ENCODE results near the gene MBOAT1. TPM values are rescaled to one million over a fixed set of nuclear protein-coding genes. Genes with fewer than 3 reads are reported as not detected.

Gene MBOAT1
- total RNA-seq, 1 experiment from 2014 or later: 39.9 TPM

DNA sequence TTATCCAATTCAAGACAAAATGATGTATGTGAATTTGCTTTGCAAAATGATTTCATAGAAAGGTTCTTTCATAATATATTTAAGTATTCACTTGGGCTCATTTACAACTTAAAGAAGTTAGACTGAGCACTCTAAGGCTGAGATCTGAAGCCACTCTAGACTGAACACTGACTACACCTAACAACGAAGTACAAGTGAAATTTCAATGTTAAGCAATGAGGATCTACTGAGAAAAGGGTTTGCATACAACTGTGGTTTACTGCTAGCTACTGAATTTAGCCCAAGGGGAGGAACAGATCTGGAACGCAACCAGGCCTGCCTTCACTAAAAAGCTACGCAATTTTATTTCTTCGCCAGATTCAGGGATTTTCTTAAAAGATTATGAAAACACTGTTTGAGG is 106.4 kb downstream of the MBOAT1 start:
- BruUV-seq (replicated peaks): no TSS peak
- no peak overlapping the region for H3K4me3 Mint-ChIP-seq (ENCODE audit: low read depth, unreplicated experiment)

DNA sequence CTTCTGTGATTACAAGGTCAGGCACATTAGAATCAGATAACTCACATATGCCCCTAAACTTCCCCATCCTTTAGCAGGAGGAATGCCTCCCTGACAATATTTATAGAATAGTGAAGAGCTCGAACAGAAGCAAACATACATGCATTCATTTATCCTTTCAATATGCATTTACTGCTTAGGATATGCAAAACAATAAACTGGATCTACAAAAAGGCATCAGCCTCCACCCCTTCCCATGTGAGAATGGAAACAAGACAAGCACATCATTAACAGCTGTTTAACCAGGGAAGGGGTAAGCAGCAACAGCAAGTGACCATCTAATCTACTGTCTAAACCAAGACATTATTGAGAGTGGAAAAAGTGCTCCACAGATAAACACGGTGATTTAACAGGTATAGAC is 107.6 kb downstream of the MBOAT1 start:
- DNase-seq: no peak
- H3K27ac Mint-ChIP-seq (ENCODE audit: unreplicated experiment): no peak overlapping the region
- H3K4me3 Mint-ChIP-seq (ENCODE audit: low read depth, unreplicated experiment): no peak overlapping the region
- peaks cover 22% of the 10 kb centered on the region for H3K36me3 Mint-ChIP-seq (ENCODE audit: insufficient read depth, unreplicated experiment)
- no peaks in the 10 kb centered on the region for H3K27me3 Mint-ChIP-seq (ENCODE audit: unreplicated experiment)
- intact Hi-C loops (cut with micrococcal nuclease; ENCODE audit: unreplicated experiment): no loop called here
- CTCF ChIA-PET: interaction anchor here (0.6 kb wide), 1 partner anchor 19 kb away, joined by 4 read pairs; no protein-coding TSS in a partner anchor
- no peaks in the 10 kb centered on the region for H3K9me3 Mint-ChIP-seq (ENCODE audit: low read depth, unreplicated experiment)
- TF ChIP-seq, protein P1, sequence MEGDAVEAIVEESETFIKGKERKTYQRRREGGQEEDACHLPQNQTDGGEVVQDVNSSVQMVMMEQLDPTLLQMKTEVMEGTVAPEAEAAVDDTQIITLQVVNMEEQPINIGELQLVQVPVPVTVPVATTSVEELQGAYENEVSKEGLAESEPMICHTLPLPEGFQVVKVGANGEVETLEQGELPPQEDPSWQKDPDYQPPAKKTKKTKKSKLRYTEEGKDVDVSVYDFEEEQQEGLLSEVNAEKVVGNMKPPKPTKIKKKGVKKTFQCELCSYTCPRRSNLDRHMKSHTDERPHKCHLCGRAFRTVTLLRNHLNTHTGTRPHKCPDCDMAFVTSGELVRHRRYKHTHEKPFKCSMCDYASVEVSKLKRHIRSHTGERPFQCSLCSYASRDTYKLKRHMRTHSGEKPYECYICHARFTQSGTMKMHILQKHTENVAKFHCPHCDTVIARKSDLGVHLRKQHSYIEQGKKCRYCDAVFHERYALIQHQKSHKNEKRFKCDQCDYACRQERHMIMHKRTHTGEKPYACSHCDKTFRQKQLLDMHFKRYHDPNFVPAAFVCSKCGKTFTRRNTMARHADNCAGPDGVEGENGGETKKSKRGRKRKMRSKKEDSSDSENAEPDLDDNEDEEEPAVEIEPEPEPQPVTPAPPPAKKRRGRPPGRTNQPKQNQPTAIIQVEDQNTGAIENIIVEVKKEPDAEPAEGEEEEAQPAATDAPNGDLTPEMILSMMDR (IDR thresholded peaks at IDR 0.05; ENCODE audit: unreplicated experiment): no peak
- BruUV-seq (replicated peaks): no TSS peak
- H3K4me1 Mint-ChIP-seq (ENCODE audit: low read depth, unreplicated experiment): no peaks in the 10 kb centered on the region

More for the DNA sequence above, 106.4 kb downstream of the MBOAT1 start:
- Mint-ChIP-seq H3K27me3 (ENCODE audit: unreplicated experiment) (no peaks in the 10 kb centered on the region), H3K4me1 (ENCODE audit: low read depth, unreplicated experiment) (no peaks in the 10 kb centered on the region), H3K9me3 (ENCODE audit: low read depth, unreplicated experiment) (no peaks in the 10 kb centered on the region), H3K27ac (ENCODE audit: unreplicated experiment) (no peak overlapping the region), H3K36me3 (ENCODE audit: insufficient read depth, unreplicated experiment) (peaks cover 22% of the 10 kb centered on the region)
- CTCF ChIA-PET: no interaction called here
- TF ChIP-seq, protein P1 (IDR thresholded peaks at IDR 0.05; ENCODE audit: unreplicated experiment): no peak
- DNase-seq: no peak
- intact Hi-C loops (cut with micrococcal nuclease; ENCODE audit: unreplicated experiment): no loop called here

DNA sequence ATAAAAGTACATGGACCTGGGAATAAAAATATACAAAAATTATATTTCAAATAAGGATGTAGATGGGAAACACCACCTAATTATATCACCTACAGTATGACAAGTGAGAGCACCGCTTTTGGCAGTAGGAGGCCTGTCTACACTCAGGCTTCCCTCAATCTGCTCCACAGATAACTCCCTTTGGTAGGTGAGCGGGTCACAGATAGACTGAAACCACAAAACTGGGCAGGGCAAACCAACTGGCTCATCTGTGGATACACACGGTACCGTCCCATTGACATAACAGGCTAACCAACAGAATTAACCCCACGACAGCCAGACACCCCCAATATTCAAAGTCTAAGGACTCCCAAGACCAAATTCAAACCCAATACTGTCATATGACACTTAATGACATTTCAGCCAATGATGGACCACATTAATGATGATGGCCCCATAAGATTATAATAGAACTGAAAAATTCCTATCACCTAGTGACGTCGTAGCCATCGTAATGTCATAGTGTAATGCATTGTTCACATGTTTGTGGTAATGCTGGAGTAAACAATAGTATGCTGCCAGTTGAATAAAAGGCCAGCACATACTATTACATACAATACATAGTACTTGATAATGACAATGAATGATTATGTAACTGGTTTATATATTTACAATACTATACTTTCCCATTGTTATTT is 109.7 kb downstream of the MBOAT1 start:
- no peaks in the 10 kb centered on the region for H3K27me3 Mint-ChIP-seq (ENCODE audit: unreplicated experiment)
- CTCF ChIA-PET: no interaction called here
- H3K9me3 Mint-ChIP-seq (ENCODE audit: low read depth, unreplicated experiment): no peaks in the 10 kb centered on the region
- H3K4me3 Mint-ChIP-seq (ENCODE audit: low read depth, unreplicated experiment): no peak overlapping the region
- no peak overlapping the region for H3K27ac Mint-ChIP-seq (ENCODE audit: unreplicated experiment)
- intact Hi-C loops (cut with micrococcal nuclease; ENCODE audit: unreplicated experiment): no loop called here
- TF ChIP-seq, protein P1 (IDR thresholded peaks at IDR 0.05; ENCODE audit: unreplicated experiment): no peak
- peaks cover 14% of the 10 kb centered on the region for H3K36me3 Mint-ChIP-seq (ENCODE audit: insufficient read depth, unreplicated experiment)
- BruUV-seq (replicated peaks): no TSS peak
- DNase-seq: no peak
- no peaks in the 10 kb centered on the region for H3K4me1 Mint-ChIP-seq (ENCODE audit: low read depth, unreplicated experiment)

DNA sequence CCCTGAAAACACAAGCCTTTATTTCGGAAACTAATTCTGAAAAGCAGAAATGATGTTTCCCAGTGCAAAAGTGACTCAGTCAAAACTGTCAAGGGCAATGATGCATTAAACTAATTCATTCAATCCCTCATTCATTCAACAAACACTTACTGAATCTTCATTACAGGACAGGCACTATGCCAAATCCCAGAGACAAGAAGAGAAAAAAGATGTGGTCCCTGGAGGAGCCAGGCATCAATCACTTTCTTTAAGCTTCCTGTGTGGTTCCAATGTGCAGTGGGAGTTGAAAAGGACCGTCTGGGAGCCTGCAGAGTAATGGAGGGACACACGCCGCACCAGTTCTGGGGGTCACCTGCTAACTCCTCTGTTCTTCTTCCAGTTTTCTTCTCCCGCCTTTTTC is 113.1 kb downstream of the MBOAT1 start:
- no TSS peak for BruUV-seq (replicated peaks)
- H3K27ac Mint-ChIP-seq (ENCODE audit: unreplicated experiment): no peak overlapping the region
- no peak overlapping the region for H3K4me3 Mint-ChIP-seq (ENCODE audit: low read depth, unreplicated experiment)
- TF ChIP-seq, protein P1 (IDR thresholded peaks at IDR 0.05; ENCODE audit: unreplicated experiment): no peak
- H3K27me3 Mint-ChIP-seq (ENCODE audit: unreplicated experiment): no peaks in the 10 kb centered on the region
- H3K36me3 Mint-ChIP-seq (ENCODE audit: insufficient read depth, unreplicated experiment): peaks cover 14% of the 10 kb centered on the region
- no peaks in the 10 kb centered on the region for H3K4me1 Mint-ChIP-seq (ENCODE audit: low read depth, unreplicated experiment)
- intact Hi-C loops (cut with micrococcal nuclease; ENCODE audit: unreplicated experiment): no loop called here
- DNase-seq: no peak
- CTCF ChIA-PET: interaction anchor here (1.4 kb wide), 1 partner anchor 28 kb away, joined by 4 read pairs; no protein-coding TSS in a partner anchor
- H3K9me3 Mint-ChIP-seq (ENCODE audit: low read depth, unreplicated experiment): no peaks in the 10 kb centered on the region

Data from Calu3 (cell line).